Stimulated activated CD4-positive, alpha-beta T cell treated with anti-CD3 and anti-CD28 coated beads, Interleukin-15, amount 100 ng/mL, for 48 hours (primary cell): ENCODE results near the gene CHST6.
"Not testable (repeated sequence)": the region's sequence is repeated elsewhere in the genome, so short reads cannot be mapped to it uniquely, and the experiment has no call there.

ENCODE experiments used
- DNase-seq, 2 donors: peaks; one replicate each; pipeline ENCODE4 v3.0.0-alpha.2; 2020; ENCODE audit warnings: low read depth in 2 of 2

The CHST6 gene

DNA sequence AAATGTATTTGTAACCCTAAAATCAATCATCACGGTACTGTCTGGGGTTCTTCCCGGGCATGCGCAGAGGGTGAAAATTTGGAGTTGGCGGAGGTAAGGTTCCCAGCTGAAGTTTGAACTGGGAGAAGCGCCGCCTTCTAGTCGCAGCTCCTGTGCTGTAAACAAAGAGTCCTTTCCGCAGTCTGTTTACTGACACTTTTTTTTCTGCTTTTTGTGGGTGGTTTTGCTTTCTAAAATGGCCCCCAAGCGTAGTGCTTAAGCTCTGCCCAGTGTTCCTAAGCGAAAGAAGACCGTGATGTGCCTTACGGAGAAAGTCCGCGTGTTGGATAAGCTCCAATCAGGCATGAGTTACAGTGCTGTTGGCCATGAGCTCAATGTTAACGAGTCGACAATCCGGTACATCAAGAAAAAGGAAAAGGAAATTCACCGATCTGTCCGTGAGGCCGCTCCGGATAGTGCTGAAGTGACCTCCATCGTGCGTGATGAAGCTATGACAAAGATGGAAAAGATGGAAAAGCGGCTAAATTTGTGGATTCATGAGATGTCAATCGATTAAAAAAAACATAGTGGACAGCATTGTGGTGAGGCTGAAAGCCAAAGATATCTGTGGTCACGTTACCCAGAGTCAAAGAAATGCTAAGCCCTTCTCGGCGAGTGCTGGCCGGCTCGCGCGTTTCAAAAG is 61.4 kb downstream of the CHST6 start:
- DNase-seq: peak in 1 of 2 donors; percentile 55

DNA sequence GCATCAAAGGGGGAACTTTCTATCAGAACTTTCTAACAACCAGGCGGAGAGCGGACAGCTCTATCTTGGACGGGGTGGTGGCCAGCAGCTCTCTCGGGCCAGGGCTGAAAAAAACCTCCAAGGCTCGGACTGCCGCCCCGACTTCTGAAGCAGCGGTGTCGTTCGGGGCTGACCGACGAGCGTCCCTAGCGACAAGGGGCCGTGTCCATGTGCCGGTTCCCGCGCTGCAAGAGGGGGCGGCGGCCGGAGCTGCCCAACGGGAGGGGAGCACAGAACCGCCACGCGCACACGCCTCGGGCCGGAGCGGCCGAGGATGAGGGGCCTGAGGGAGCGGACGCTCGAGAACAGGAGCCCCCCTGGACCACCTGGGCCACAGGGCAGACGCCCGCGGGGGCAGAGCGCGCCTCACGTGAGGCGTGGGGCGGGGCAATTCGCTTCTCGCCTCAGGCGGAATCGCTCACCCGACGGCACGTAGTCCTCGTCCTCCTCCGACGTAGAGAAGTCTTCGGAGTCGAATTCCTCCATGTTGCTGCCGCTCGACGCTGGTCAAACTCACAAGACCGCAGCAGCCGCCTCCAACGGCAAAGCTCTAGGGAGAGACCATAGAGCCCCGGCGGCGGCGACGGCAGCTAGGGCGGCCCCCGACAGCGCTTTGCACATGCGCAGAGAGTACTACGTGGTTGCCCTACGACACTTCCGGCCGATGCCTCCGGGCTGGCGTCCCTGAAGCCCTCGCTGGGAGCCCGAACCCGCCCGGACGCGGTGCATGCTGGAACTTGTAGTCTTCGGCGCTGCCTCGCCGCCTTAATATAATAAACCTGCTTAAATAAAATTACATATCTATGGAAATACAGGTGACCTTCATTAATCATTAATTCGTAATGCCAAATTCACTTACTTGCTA is 62.2 kb downstream of the CHST6 start, which contains the start of gene CFDP1:
Gene CFDP1 (minus strand): TSS at position 676 of the 904 bp plus-strand sequence. CDS start 151 bp downstream, at position 525.
- peak; percentile 92 to 93 for DNase-seq

DNA sequence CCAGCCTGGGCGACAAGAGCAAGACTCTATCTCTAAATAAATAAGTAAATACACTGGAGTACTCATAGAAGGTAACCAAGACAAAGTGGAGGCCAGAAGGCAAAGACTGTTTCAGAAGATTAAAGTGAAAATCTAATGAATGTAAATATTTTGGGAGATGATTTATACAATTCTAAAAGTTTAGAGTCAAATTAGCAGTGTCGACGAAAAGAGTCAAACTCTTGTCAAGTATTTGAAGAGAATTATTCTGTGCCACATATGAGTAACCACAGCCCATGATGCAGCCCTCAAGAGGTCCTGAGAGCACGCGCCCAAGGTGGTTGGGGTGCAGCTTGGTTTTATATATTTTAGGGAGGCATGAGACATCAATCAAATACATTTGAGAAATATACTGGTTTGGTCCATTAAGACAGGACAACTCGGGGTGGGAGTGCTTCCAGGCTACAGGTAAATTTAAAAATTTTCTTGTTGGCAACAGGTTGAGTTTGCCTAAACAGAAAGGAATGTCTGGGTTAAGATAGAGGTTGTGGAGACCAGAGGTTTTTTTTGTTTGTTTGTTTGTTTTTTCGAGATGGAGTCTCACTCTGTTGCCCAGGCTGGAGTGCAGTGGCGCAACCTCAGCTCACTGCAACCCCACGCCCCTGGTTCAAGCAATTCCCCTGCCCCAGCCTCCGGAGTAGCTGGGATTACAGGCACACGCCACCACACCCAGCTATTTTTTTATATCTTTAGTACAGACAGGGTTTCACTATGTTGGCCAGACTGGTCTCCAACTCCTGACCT is 65.4 kb downstream of the CHST6 start:
- no peak for DNase-seq

DNA sequence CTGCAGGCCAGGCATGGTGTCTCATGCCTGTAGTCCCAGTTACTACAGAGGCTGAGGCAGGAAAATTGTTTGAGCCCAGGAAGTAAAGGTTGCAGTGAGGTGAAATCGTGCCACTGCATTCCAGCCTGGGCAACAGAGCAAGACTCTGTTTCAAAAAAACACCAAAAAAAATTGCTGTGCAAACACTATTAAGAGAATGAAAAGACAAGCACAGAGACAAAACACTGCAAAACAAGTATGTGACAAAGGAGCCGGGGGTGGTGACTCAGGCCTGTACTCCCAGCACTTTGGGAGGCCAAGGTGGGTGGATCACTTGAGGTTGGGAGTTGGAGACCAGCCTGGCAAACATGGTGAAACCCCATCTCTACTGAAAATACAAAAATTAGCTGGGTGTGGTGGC is 68.7 kb downstream of the CHST6 start:
- DNase-seq: not testable (repeated sequence)

DNA sequence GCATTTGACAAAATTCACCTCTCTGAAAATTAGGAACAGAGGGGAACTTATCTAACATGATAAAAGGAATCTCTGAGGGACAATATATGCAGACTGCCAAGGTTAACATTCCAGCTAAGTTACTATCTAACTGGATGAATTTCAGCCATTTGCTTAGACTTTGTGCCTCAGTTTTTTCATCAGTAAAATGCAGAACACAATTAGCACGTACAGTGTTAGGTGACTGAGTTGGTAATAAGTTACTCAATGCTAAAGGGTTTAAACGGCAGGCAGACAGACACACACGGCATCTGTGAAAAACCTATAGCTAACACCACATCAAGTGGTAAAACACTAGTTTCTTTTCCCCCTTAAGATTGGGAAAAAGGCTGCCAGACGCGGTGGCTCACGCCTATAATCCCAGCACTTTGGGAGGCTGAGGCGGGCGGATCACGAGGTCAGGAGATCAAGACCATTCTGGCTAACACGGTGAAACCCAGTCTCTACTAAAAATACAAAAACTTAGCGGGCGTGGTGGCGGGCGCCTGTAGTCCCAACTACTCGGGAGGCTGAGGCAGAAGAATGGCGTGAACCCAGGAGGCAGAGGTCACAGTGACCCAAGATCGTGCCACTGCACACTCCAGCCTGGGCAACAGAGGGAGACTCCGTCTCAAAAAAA is 71.0 kb downstream of the CHST6 start:
- DNase-seq: not testable (repeated sequence)

DNA sequence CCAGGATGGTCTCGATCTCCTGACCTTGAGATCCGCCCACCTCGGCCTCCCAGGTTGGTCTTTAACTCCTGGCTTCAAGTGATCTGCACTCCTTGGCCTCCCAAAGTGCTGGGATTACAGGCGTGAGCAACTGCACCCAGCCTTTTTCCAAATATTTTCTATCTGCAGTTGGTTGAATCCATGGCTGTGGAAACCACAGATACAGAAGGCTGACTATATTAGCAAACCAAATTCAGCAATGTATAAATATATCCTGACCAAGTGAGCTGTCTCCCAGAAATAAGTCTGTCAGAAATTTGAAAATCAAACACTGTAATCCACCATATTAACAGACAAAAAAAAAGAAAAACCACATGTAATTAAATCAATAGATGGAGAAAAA is 71.5 kb downstream of the CHST6 start:
- no peak for DNase-seq
